HG03045 (cell line): ENCODE measurements around the gene TCF4.

Experiments
- ATAC-seq: cut with Tn5 transposase; IDR thresholded peaks from one replicate; pipeline ENCODE4 v1.9.1; 2021; ENCODE audit warnings: mild to moderate bottlenecking, moderate library complexity; ENCODE audit not compliant: unreplicated experiment

TCF4 gene

DNA sequence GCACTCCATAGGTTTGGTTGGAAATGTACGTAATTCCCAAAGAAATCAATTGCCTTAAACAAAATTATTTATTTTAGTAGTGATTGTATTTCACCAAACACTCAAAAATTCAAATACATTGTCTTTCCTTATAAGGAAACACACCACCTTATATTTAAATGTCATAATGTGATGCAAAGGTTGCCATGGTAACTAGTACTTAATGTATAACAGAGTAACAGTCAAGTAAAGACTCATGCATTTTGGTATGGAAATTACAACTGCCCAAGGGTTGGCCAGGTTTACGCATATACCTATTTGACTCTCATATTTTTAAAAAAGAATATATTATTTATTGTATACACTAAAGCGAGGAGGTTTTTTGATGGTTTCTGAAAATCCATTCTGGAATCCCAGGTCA is 231.2 kb downstream of the TCF4 start:
- no peak for ATAC-seq

DNA sequence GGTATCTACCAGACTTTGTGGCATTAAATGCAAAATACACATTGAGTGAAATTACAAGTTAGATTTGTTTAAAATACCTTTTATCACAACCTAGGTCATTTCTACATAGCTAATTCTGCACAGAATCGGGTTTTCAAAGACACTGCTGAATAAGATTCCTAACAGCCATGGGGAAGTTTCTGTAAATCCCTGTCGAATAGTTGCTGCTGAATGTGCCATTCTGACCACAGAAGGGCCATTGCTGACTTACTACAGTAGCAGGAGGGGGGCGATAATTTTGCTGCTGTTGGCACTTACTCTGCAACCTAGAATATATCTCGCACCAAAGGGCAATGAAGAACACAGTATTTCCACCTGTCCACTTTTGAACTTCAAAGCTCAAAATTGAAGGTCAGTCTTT is 232.8 kb downstream of the TCF4 start:
- ATAC-seq, result no peak

- no peak for ATAC-seq
Observed at GRCh38 chr18:55354795-55355194, 233.2 kb downstream of the TCF4 start.

DNA sequence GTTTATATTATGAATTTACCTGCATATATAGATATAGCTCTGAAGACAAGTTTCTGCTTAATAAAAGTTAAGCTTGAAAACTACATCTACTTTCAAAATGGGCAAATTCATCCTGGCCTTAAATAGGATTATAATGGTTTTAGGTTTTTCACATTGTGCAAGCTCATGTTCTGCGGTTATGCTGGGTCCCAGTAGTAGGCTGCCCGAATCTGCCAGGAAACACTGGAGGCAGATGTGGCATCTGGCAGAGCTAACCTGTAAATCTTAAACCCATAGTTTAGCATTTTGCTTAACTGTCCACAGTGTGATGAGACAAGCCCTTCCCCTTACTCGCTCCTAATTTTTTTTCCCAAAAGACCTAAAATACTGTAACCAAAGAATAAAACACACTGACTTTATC is 234.2 kb downstream of the TCF4 start:
- no peak for ATAC-seq

DNA sequence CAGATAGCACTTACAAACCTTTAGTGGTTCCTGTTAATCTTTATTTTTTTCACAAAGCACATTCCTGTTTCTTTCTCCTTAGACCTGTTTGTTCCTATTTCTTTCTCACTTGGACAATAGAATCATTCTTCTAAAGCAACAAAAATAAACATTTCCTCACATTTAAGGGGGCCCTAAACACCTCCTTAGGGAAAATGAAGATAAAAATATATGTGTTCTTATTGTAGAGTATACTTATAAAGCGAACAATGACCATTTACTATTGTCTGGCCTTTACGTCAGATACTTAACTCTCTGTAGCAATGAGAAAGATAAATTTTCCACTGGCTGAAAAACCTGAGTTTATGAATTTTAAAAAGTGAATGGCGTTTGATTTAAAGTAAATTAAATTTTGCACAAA is 234.6 kb downstream of the TCF4 start:
- ATAC-seq, result no peak

- ATAC-seq, result no peak
Observed at GRCh38 chr18:55351980-55352714, 235.8 kb downstream of the TCF4 start.

GRCh38 chr18:55351241-55351691 is 236.7 kb downstream of the TCF4 start:
- ATAC-seq, result no peak

GRCh38 chr18:55349685-55350084 is 238.3 kb downstream of the TCF4 start:
- ATAC-seq, result no peak

GRCh38 chr18:55346961-55347740 is 240.8 kb downstream of the TCF4 start:
- ATAC-seq, result no peak

DNA sequence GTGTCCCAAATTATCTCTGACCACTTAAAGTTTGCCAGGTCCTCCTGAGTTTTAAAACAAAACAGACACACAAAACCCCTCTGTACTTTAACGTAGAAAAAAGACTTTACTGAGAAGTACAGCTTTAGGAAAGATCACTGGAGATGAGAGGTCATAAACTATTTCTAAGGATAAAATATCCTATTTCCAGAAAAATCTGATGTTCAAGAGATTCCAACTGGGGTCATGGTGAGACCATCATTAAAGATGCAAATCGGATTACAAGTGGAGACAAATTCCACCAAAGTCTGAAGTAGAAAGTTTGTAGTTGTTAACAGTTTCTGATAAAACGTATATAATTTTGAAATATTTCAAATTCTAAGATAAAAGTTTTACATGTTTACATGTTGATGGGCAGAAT is 241.6 kb downstream of the TCF4 start:
- ATAC-seq, result no peak

GRCh38 chr18:55345103-55345950 is 242.7 kb downstream of the TCF4 start:
- no peak for ATAC-seq

DNA sequence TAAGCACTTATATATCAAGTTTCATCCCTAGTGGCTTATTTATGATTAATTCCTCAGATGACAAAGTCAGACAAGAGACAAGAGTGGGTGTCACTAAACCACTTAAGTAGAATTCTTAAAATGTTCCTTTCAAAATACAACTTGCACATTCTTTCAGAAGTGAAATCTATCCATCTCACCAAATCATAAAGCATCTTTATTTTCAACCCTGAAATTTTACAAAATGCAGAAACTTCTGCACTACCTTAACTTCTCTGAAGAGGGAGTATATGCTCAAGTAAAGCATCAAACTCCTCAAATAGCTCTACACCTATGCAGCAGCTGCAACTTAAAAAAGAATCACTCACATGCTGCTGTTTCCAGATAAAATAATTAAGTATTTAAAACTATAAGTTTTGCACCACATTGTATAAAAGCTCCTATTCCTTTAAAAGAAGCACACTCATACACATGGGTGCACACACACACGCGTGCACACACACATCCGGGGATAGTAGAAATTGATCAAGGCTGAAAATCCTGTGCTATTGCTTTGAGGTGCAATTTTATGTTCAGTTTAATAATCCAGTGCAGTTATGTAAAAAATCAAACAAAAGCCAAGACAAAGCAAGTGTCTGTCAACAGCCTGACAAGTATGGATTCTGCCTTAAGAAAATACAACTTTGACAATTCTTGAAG is 244.5 kb downstream of the TCF4 start:
- peak; percentile 53 for ATAC-seq

GRCh38 chr18:55340998-55341397 is 247.0 kb downstream of the TCF4 start:
- ATAC-seq, result no peak

GRCh38 chr18:55339990-55340389 is 248.0 kb downstream of the TCF4 start:
- ATAC-seq, result no peak

DNA sequence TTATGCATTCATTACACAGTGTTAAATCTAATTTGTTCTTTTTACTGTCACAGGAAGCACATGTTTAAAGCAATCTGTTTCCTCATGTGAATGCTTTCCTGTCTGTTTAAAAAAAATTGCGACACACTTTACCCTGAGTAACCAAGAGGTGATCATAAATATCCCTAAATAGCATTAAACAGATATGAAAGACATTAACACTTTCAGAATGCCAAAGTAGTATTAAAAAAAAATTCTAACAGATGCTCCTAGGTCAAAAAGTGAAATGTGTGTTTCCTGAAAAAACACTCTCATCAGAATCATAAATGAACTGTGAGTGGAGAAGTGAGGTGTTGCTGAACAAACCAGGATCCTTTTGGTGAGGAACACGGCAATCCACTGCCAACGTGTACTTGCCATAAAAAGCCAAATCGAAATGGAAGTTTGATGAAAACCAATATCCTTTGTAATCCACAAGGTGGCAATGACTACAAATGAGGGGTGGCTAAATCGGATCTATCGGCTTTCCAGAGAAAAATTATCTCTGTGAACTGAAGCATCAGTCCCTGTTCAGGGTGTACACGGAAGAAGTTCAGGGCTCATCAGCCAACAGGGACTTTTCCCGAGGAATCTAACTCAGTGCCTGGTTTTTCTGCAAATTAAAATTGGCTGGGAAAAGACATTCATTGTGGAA is 248.9 kb downstream of the TCF4 start:
- no peak for ATAC-seq

- no peak for ATAC-seq
Observed at GRCh38 chr18:55337908-55338521, 250.0 kb downstream of the TCF4 start.

- ATAC-seq, result no peak
Observed at GRCh38 chr18:55337138-55337537, 250.9 kb downstream of the TCF4 start.

DNA sequence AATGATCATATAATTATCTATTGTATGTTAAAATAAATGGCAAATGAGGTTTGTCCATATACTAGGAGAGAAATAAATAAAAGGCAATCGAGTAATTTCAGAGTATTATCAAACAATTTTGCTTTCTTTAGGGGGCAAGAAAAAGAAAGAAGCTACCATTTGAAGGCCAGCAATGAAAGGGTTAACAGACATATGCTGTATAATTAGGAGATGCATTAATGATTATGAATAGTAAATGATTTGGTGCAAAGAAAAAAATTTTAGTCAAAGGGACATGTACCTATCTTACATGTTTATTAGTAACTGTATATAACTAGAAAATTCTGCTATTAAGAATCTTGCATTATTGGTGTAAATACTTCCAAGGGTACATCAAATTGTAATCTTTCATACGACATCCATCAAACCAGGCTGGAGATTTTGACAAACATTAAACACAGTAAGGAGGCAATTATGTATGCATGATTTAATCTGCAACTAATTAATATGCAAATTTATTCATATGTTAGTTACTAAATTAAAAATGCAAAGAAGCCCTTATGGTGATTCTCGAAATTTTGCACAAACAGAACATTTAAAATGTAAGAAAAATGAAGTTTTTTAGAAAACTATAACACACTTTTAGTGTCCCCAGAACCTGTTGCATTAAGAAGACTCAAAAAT is 251.4 kb downstream of the TCF4 start:
- no peak for ATAC-seq

DNA sequence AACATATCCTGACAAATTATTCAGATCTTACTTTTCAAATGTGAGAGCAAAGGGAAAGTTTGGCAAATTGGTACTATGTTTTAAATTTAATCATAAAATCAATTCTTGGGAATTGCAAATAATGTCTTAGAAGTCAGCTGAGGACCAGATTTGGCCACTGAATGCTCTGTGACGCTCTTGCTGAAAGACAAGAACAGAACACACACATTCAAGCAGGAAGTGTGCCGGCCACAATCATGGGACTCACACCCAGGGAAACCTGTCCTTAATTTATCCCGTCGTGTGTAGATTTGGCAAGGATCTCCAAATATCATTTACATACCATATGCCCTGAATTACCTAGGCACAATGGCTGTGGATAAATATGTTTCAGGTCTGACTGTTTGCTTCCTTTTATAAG is 253.1 kb downstream of the TCF4 start:
- ATAC-seq, result no peak
